HG02571 (cell line): Measurements from ENCODE around the gene CEP104.

Source experiments
- ATAC-seq: cut with Tn5 transposase; IDR thresholded peaks from one replicate; pipeline ENCODE4 v1.9.1; 2021; ENCODE audit warnings: mild to moderate bottlenecking, moderate library complexity; ENCODE audit not compliant: unreplicated experiment

Gene CEP104

DNA sequence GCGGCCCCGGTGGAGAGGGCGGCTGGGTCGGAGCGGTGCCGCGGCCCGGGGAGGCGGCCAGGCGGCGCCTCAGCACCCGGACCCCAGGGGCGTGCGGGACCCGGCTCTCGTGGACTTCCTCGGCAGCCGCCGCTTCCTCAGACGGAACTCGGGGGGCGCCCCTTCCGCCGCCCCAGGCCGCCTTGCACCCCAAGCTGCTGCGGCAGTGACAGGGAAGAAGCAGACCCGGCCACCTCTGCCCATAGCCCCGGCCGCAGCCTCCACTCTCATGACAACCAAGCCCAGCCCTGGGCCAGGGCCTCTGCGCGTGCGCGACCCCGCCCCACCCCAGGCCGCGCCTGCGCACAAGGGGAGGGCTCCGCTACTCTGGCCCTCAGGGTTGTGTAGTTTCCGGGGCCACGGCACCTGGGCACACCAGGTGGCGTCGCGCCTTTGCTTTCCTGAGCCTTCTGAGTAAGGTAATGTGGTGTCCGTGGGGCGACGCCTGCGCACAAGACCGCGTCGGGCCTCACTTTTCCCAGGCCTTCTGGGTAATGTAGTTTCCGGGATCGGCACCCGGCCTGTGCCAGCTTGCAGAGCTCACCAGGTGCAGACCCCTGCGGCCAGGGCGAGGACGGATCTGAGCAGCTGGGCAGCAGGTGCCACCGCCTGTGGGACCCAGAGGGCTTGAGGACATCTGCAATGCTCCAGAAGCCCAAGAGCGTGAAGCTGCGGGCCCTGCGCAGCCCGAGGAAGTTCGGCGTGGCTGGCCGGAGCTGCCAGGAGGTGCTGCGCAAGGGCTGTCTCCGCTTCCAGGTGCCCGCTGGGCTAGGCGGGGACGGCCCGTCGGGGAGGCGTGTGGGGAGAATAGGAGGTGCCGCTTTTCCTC is at the start of gene CEP104, which contains the start of gene DFFB:
CEP104 (minus strand) TSS at position 289 of the 868 bp plus-strand sequence. CDS start 4,804 bp downstream, outside the sequence.
DFFB (plus strand) TSS at position 554 of the 868 bp plus-strand sequence; CDS start at position 682, 128 bp downstream.
- ATAC-seq: peak; percentile 92

DNA sequence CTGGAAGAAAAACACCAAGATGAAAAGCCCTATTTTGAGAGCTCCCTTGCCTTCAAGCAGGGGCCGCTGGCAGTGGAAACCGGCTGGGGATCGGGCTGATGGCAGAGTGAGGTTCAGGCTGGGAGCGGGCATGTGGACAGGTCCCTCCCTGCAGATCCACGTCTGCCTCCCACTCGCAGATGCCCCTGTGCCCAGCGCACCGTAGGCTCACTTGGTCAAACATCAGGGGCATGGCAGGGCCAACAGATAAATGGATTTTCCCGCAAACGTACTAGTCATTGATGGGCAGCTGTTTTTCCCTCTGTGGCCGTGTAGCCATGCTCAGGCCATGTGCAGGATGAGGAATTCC is 49.6 kb upstream of the CEP104 start:
- ATAC-seq: no peak

DNA sequence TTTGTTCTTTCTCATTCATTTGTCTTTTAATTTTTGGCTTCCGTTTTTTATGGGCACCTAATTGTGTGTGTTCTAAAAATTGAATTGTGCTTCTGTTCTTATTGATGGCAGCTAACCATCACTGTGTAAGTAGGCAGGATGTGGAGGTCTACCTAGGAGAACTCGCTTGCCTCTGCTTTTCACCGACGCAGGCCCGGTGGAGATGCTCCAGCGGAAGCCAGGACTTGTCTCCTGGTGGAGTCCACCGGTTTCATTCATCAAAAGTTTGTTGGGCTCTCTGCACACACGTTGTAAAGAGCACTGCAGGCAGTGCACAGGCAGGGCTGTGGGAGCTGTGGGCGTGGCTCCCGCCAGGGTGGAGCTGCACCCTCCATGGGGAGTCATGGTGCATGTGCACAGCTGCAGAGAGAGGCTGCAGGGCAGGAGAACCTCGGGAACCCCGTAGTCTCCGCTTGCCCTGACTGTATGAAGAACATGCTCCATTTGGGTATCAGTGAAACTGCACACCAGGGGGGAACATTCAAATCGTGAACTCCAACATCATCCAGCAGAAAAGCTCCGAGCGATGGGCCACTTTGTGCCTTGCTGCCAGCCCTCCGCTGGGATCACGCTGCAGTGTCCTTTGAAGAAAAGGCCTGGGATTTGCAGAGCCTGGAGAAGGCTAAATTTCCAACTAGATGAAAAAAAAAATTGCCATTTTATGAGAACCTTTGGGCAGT is 49.1 kb upstream of the CEP104 start:
- ATAC-seq: no peak

DNA sequence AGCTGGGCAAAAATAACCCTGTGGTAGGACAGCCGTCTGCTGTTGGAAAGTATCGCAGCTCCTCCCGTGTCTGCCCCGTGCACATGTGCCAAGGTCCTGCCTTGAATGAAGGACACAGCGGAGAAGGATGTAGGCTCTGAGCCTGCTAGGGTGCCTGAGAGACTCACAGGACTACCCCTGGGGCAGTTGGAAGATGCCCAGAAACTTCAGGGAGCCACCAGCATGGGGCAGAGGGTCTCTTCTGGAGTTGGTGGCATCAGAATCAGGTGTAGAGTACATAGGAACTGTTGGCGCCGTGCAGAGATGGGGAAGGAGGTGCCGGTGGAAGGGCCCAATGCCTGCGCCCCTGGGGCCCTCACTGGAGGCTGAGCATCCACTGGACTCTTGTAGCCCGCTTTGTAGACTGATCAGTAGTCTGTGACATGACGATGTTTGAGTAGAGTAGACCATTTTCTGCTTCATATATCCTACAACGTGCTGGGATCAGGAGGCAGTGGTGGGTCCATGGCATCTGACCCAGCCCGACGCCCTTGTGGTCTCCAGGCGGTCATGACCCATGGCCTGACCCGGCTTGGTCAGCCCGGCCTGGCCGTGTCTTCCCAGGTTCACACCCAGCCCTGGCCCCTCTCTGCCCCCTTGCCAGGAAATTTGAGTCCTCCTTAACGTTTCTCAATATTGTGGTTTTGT is 48.4 kb upstream of the CEP104 start:
- no peak for ATAC-seq

DNA sequence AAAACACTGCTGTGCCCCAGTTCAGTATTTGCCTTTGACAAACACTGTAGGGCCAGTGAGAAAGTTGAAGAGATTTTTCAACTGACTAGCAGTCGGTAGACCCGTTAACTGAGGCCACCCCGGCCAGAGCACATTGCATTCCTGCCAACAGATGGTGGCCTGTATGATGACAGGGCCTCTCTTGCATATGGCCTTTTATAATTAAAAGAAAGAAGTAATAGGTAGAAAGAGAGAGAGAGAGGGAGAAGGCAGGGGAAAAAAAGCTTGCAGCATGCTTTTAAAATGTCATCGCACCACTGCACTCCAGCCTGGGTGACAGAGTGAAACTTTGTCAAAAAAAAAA is 47.8 kb upstream of the CEP104 start:
- no peak for ATAC-seq

DNA sequence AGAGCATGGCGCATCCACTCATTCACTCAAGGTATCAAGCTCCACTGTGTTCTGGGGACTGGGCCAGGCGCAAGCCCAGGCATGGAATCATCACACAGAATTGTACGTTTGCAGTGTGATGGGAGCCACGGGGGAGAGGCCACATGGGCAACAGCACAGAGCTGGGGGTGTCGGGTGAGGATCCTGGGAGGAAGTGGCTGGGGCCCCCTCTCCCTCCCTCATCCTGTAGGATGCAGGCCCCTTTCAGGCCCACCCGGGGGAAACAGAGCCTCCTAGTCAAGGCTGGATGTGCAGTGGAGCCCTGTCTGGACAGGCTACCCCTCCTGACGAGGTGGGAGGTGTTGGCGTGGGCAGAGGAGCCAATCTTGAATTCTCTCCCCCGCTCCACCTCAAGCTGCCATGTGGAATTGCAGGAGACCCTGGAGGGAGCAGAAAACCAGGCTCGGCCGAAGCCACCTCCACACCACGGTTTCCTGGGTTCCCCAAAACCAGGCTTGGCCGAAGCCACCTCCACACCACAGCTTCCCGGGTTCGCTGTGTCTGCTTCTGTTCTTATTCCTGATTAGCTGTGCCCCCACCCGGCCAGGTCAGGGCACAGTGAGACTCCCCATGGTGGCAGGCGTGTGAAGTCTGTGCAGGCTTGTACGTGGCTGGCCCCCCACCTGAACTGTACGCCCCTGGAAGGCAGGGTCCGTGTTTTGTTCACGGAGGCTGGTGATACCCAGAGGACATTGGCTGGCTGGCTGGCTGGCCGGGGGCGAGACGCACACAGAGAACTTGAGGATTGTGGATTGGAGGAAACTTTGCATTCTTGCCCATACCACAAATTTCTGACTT is 47.2 kb upstream of the CEP104 start:
- no peak for ATAC-seq

DNA sequence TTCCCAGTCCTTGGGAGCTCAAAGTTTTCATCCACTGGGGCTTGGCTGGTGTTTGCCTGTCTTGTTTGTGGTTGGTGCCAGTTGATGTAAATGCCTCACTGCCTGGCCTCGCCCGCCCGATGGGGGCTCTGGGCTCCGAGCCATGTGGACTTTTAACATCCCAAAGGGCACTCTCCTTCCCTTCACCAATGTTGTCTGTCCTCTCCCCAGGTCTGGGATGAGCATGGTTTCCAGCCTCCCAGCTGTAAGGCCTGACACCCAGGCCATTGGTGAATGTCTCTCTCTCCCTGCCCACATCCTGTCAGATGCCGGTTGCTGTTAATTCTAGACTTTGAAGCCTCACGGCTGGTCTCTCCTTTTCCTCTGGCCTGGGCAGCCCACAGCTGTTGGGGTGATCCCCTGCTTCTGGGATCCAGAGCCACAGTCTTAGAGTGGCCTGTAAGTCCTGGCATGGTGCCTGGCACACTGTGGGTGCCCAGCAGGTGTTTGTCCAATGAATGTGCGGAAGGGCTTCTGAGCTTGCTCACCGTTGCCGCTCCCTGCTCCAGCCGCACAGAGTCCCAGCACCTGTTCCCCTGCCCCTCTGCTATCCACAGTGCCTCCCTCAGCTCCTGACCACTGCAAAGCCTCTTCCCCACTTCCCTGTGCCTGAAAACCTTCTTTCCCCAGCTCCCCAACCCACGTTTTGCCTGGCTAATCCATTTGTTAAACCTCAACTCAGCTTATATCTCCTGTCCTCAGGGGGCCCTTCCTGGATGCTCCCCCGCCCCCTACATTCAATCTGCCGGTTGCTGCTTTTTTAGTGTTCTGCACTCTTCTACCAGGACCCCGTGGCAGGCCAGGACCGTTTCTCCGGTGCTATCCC is 46.4 kb upstream of the CEP104 start:
- no peak for ATAC-seq

DNA sequence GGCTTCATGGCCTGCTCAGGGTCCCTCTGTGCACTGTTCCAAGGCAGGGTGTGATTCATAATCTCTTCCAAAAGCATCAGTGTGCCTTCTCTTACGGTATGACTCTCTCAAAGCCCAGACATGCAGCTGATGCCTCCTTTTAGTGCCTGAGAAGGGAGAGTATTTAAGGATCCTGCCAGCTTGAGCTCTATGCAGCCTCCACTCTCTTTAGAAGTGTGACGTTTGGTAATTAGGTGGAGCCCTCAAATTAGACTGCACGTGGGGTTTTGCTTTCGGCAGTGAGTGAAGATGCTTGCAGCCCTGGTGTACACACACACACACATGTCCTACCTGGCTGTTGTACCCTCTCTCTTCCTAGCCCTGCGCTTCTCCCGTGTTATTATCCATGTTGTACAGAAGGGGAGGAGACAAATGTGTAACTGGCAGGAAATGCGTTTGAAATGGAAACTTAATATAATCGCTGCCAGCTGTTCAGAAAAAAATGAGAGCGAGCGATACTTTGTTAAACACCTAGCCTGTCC is 45.6 kb upstream of the CEP104 start:
- ATAC-seq: no peak

DNA sequence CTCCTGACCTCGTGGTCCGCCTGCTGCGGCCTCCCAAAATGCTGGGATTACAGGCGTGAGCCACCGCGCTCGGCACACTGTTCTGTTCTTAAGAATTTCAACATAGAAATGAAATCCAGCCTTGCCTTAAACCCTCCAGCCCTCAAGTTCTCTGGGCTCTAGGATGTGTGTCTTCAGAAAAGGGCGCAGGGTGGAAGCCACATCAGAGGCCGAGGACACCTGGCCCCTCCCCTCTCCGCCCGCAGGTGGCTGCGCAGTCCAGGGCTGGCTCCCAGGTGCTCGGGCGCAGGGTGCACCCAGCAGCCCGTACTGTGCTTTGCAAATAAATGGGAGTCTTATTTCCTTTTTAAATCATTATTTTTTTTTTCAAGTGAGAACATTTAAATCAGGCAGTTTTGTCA is 45.1 kb upstream of the CEP104 start:
- ATAC-seq: no peak

DNA sequence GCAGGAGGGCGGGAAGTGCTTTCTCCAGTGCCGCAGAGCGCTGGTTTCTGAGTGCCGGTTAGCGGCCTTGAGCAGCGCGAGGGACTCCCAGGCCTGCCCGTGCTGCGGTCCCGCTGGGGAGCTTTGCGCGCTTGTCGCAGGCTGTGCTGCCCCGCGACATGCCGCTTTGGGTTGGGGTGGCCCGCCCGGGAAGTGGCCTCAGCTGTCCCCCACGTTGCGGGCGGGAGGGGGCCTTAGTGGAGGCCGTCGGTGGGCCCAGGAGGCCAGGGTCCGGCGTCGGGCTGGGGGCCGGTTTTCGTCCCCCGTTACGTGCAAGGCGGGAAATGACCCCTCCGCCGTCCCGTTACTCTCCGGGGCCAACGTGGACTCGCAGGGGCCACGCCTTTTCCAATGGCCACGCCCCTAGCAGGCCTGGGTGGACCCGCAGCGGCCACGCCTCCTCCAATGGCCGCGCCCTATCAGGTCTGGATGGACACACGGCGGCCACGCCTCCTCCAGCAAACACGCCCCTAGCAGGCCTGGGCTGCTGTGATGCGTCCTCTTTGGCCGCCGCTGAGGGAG is 44.0 kb upstream of the CEP104 start:
- peak; percentile 53 for ATAC-seq

DNA sequence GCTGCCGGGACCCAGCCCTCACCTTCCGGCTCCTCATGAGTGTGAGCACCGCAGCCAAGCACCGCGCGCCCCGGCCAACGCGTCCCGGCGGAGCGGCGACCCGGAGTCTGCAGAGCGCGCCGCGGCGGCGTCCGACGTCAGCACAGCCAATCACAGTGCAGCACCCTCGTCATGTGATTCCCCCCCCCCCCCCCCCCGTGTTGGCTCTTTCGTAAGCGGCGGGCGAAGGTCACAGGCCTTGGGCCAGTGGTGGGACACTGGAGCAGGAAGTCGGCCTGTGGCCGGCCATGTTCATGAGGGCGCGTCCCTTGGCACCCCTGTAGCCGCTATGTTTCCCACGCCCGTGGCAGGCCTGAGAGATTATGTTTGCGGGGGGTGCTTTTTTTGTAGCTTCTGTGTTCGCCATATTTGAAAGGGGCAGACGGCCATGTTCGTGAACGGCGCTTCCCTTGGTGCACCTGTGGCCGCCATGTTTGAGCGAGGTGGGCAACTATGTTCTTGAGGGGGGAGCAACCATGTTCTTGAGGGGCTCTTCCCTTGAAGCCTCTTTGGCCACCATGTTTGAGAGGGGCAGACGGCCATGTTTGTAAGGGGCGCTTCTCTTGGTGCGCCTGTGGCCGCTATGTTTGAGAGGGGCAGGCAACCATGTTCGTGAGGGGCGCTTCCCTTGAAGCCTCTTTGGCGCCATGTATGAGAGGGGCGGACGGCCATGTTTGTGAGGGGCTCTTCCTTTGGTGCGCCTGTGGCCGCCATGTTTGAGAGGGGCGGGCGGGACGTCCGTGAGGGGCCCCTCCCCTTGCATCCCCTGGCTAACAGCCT is 43.3 kb upstream of the CEP104 start, which contains the start of gene C1orf174:
C1orf174 (minus strand) TSS at position 123 of the 819 bp plus-strand sequence; CDS start at position 37, 86 bp downstream.
- peak; percentile 68 for ATAC-seq

DNA sequence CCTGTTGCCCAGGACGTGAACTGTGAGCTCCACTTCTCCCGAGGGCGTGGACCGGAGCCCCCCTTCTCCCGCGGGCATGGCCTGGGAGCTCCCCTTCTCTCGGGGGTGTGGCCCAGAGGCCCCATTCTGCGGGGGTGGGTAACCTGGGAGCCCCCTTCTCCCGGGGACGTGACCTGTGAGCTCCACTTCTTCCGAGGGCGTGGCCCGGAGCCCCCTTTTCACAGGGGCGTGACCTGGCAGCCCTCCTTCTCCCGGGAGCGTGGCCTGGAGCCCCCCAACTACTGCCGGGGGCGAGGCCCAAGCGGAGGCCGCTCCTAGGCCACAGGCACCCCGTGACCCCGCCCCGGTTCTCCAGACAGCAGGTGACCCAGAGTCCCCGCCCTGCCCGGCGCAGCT is 42.7 kb upstream of the CEP104 start:
- no peak for ATAC-seq

DNA sequence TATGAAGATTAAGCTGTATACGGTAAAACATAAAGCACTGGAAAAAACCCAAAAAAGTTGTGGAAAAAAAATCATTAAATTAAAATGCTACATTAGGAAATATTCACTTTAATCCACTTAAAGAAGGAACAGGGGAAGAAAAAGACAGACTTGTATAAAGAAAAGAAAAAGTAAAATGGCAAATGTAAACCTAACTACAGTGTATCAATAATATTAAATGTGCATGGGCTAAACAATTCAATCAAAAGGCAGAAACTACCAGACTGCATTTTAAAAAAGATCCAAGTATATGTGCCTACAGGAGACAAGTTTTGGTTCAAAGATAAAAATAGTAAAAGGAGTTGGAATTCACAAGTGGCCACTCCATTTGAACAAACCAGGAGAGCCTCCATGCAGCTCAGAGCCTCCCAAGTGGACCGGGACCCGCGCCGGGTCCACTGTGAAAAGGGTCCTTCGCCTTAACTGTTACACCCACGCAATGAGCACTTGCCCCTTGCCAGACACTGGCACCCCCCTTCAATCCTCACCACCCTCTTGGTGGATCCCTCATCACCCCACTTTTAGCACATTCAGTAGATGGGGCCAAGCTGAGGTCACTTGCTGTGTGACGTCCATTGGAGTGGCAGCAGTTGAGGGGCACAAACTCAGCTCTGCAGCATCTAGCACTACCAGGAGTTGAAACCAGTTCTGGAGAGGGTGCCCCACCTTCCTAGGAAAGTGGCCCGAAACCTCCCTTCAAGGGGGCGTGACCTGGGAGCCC is 42.2 kb upstream of the CEP104 start:
- no peak for ATAC-seq

DNA sequence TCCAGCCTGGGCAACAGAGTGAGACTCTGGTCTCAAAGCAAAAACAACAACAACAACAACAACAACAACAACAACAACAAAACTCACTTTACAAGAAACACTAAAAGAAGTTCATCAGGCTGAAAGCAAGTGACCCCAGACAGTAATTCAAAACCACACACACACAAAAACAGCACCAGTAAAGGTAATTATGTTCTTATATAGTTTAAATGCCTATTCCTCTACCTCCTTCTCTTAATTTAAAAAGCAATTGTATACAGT is 41.4 kb upstream of the CEP104 start:
- ATAC-seq: no peak

DNA sequence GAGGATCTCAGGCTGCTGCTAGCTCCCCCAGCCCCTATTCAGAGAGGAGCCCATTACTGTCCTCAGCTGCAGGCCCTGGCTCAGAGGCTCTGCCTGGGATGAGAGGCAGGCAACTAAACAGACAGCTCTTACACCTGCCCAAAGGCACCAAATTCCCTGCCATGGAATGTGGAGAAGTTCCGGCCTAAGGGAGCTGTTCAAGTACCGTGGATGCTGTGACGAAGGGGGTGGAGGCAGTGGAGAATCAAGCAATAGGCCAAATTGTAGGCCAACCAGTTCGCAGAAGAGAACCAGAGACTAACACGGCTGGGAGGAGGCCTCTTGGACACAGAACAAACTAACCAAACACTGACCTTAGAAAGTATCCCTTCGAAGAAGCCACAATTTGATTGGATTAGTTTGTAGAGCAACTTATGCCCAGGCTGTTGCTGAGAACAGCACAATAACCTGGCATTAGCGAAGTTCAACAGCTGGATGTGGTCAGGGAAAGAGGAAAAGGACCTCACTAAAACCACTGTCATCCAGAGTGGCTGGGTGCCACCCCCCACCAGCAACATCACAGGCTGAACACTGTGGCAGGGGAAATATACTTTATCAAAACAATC is 39.5 kb upstream of the CEP104 start:
- no peak for ATAC-seq

DNA sequence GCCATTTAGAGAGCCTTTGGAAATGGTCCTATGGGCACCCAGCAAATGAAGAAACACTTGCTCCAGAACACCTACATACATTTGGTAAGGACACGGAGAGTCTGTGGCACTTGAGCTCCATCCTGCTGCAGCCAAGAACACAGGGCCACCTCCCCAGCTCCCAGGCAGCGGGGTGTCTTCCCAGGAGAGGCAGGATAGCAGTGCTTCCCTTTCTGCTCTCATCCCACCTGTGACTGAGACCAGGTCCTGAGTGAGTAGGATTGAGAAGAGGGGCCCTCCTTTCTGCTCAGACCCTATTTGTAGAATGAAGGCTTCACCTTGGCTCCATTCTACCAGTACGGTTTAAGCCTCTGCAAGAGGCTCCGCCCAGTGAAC is 38.9 kb upstream of the CEP104 start:
- ATAC-seq: no peak

DNA sequence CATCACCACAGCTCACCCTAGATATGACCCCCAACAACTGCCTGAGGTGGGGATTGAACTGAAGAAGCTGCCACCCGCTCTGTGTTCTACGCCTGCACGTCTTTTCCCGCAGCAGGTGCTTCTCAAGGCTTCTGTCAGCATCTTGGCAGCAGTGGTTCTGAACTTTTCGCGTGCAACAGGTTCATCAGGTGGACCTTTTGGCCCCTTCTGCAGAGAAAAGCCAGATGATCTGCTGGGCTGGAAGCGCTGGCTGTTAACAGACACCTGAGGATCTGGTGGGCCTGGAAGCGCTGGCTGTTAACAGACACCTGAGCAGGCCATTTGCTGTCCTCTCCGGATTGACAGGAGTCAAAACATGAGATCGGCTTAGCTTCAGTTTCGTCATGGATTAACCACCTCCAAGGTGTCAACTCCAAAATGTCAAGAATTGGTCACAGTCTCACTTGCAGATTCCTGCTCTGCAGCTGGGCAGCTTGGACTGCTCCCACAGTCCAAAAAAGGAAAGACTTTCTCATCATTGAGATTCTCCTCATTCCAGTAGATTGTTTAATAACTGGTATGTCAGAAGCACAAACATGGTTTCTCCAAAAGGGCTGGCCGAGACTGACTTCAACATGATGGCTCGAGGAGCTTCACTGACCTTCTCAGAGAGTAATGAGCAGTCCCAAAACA is 38.4 kb upstream of the CEP104 start:
- no peak for ATAC-seq
